Endothelial cell of umbilical vein (primary cell): ENCODE measurements around the gene CLTCL1. TPM values are rescaled to one million over a fixed set of nuclear protein-coding genes. Genes with fewer than 3 reads are reported as not detected.

Experiments
- BruUV-seq: library from RNA; stranded (reverse); fragments of 400-500 nt; replicated peaks from 2 replicates; lab custom pipeline; 2021; lab: Mats Ljungman, UMichigan
- CTCF ChIA-PET: fragments of 300-600, 350-600 bp; sonication (Branson Sonifier 250); formaldehyde crosslinking; loops from one replicate; lab custom pipeline; 2021; ENCODE audit warnings: antibody characterized with exemption, inconsistent platforms; lab: Charles Lee
- POLR2A ChIA-PET: fragments of 300-600, 350-600 bp; sonication (Branson Sonifier 250); formaldehyde crosslinking; loops from one replicate; lab custom pipeline; 2021; ENCODE audit warnings: antibody characterized with exemption, inconsistent platforms; lab: Charles Lee
- DNase-seq: peaks from one replicate; pipeline ENCODE4 v3.0.0-alpha.2; 2011; ENCODE audit warnings: low read depth, low spot score
- FAIRE-seq: peaks from 2 replicates; lab custom pipeline; 2011; peaks lifted over from hg19 to GRCh38; lab: Jason Lieb, UNC
- H2AFZ ChIP-seq: 2 replicates; pipeline ENCODE4 v1.6.0; 2012; ENCODE audit warnings: low read depth, low read length, control low read depth, inconsistent platforms
- H3K27ac ChIP-seq: 2 replicates; pipeline ENCODE4 v1.5.1; 2011; ENCODE audit warnings: low read depth, mild to moderate bottlenecking, control low read depth, low read length, moderate library complexity; ENCODE audit not compliant: insufficient read depth
- H3K27me3 ChIP-seq, 2 experiments: 2 replicates each; pipeline versions ENCODE4 v1.6.0 to v1.6.1; 2011; ENCODE audit warnings: low read length in 2 of 2, mixed read lengths in 1 of 2; ENCODE audit not compliant: control insufficient read depth in 2 of 2, insufficient read depth in 2 of 2
- H3K36me3 ChIP-seq, 2 experiments: 2 replicates in 1 of 2; 3 replicates in 1 of 2; pipeline ENCODE4 v1.5.1; 2011; ENCODE audit warnings: low read length in 2 of 2, mild to moderate bottlenecking in 1 of 2, moderate library complexity in 1 of 2; ENCODE audit not compliant: control insufficient read depth in 2 of 2, insufficient read depth in 2 of 2; ENCODE audit errors: extremely low read depth in 1 of 2
- H3K4me1 ChIP-seq: 3 replicates; pipeline ENCODE4 v1.5.1; 2011; ENCODE audit warnings: mild to moderate bottlenecking, low read length; ENCODE audit not compliant: control insufficient read depth, insufficient read depth; ENCODE audit errors: extremely low read depth
- H3K4me2 ChIP-seq: 2 replicates; pipeline ENCODE4 v1.6.1; 2011; ENCODE audit warnings: low read length, control low read depth, mixed read lengths; ENCODE audit not compliant: insufficient read depth
- H3K4me3 ChIP-seq, 3 experiments: fragments of 200-600 bp in 1 of 3; sonication (generic), shearing (Covaris generic) in 1 of 3; replicated peaks in 1 of 3; 2 replicates each; pipeline ENCODE4 v1.5.1; 2011 to 2016; ENCODE audit warnings: control low read depth in 3 of 3, low read length in 3 of 3, mild to moderate bottlenecking in 2 of 3, inconsistent platforms in 1 of 3, low read depth in 1 of 3, moderate library complexity in 1 of 3; ENCODE audit not compliant: insufficient read depth in 1 of 3
- H3K79me2 ChIP-seq: 2 replicates; pipeline ENCODE4 v1.6.0; 2012; ENCODE audit warnings: low read length, inconsistent platforms; ENCODE audit not compliant: control insufficient read depth, insufficient read depth
- H3K9ac ChIP-seq: replicated peaks from 2 replicates; pipeline ENCODE3; 2011; ENCODE audit warnings: low read length, control low read depth; ENCODE audit not compliant: insufficient read depth; ENCODE audit errors: extremely low read depth
- H3K9me1 ChIP-seq: replicated peaks from 3 replicates; pipeline ENCODE4 v1.6.0; 2011; ENCODE audit warnings: mild to moderate bottlenecking, low read length; ENCODE audit not compliant: control insufficient read depth, insufficient read depth; ENCODE audit errors: extremely low read depth
- H3K9me3 ChIP-seq: replicated peaks from 2 replicates; pipeline ENCODE4 v1.5.1; 2012; ENCODE audit warnings: low read length, inconsistent platforms; ENCODE audit not compliant: control insufficient read depth, insufficient read depth
- H4K20me1 ChIP-seq: replicated peaks from 2 replicates; pipeline ENCODE3; 2011; ENCODE audit warnings: mild to moderate bottlenecking, low read length; ENCODE audit not compliant: control insufficient read depth, insufficient read depth; ENCODE audit errors: extremely low read depth
- EZH2 ChIP-seq: IDR thresholded peaks from 2 replicates; pipeline ENCODE4 v1.6.1; 2012; ENCODE audit warnings: borderline replicate concordance, low read depth, mild to moderate bottlenecking, moderate library complexity, low read length, inconsistent platforms; ENCODE audit not compliant: severe bottlenecking
- FOS ChIP-seq: IDR thresholded peaks from 2 replicates; pipeline ENCODE4 v1.6.1; 2011; ENCODE audit warnings: mild to moderate bottlenecking, low read length, moderate library complexity, borderline replicate concordance; ENCODE audit not compliant: insufficient read depth
- GATA2 ChIP-seq: IDR thresholded peaks from 2 replicates; pipeline ENCODE4 v1.7.0; 2011; ENCODE audit warnings: low read depth, mild to moderate bottlenecking, moderate library complexity, mixed read lengths, low read length; ENCODE audit not compliant: insufficient read length, insufficient read depth
- JUN ChIP-seq: IDR thresholded peaks from 2 replicates; pipeline ENCODE4 v1.6.1; 2011; ENCODE audit warnings: borderline replicate concordance, low read depth; ENCODE audit not compliant: insufficient read length, insufficient read depth
- MYC ChIP-seq: IDR thresholded peaks from one replicate; pipeline ENCODE4 v1.6.1; 2011; ENCODE audit warnings: mild to moderate bottlenecking, low read depth, low read length
- POLR2A ChIP-seq: IDR thresholded peaks from 2 replicates; pipeline ENCODE4 v1.6.1; 2012; ENCODE audit warnings: low read depth, mild to moderate bottlenecking, control low read depth, low read length
- POLR2AphosphoS5 ChIP-seq: IDR thresholded peaks from 2 replicates; pipeline ENCODE4 v1.6.1; 2012; ENCODE audit warnings: low read depth, mild to moderate bottlenecking, control low read depth, low read length, moderate library complexity; ENCODE audit not compliant: insufficient read depth
- dilution Hi-C: fragments of 300-500 bp; cut with MboI; formaldehyde crosslinking; loops from one replicate; pipeline ENCODE4 v1.15.0; 2019; ENCODE audit warnings: low sequenced_read_pairs; ENCODE audit not compliant: extremely low pct_ligation_motif_present
- intact Hi-C: fragments of 100-400 bp; cut with micrococcal nuclease; formaldehyde crosslinking; loops from one replicate; pipeline ENCODE4 v1.10.0; 2022
- polyA plus RNA-seq, 4 experiments: library from polyadenylated mRNA; depleted of rRNA in 3 of 4; stranded (reverse) in 3 of 4; unstranded in 1 of 4; fragments of >200 nt; gene quantifications; 2 replicates each; pipeline versions ENCODE4 v1.2.1 to v1.2.3, GENCODE V29; 2011 to 2012; ENCODE audit warnings: missing spikeins in 1 of 4
- total RNA-seq: library from RNA; stranded (reverse); gene quantifications from 2 replicates; pipeline ENCODE4 v1.2.3, GENCODE V29; 2021
- TF ChIP-seq, protein P1 (sequence below): IDR thresholded peaks from 2 replicates; pipeline ENCODE4 v1.6.1; 2011; ENCODE audit not compliant: insufficient read depth, insufficient read length
- TF ChIP-seq, protein P2 (sequence below), 2 donors: IDR thresholded peaks; 1 replicate in 1 of 2; 2 replicates in 1 of 2; pipeline ENCODE4 v1.5.1; 2011; ENCODE audit warnings: low read length in 2 of 2, mild to moderate bottlenecking in 2 of 2, moderate library complexity in 2 of 2, control low read depth in 1 of 2, inconsistent platforms in 1 of 2, low read depth in 1 of 2; ENCODE audit not compliant: insufficient read depth in 1 of 2; ENCODE audit errors: extremely low read depth in 1 of 2

CLTCL1 gene
- total and polyA plus RNA-seq, 2 donors (not counting 3 experiments of a cell fraction or from before 2014, with no cell fraction given), result 5.0 to 6.2 TPM

DNA sequence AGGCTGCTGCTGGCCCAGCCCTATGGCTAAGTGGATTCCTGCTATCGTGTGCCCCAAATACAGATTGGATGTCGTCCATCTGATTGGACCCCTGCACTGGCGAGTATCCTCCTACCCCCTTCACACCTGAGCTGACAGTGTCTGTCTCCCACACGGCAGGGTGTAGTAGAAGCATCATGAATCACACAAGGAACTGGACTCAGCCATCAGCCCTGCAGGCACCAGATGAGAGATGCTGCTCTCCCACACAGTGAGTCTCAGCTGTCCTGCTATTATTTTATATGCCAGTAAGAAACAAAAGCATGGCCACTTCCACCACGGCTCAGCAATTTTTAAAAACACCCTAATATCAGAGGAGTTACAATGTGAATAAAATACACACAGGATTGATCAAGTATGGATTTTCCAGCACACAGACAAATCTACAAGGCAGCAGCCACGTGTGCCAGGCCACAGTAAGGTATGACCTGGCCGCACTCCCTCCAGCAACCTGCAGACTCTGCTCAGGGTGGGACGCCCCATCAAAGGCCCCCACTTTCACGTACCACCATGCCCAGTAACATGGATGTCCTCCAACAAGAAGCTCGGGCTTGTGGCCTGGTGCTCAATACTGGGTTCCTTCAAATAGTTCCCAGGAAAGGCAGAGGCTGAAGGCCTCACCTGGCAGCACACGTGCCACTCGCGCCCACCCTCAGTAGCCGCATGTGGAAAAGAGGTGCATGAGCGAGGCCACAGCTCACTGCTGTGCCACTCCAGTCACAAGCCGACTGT lies 96.6 kb downstream of the CLTCL1 start:
- Histone ChIP-seq H3K9me3 (no peaks in the 10 kb centered on the region), H3K36me3 (no peaks in the 10 kb centered on the region), H3K4me1 (no peaks in the 10 kb centered on the region), H3K79me2 (no peaks in the 10 kb centered on the region), H3K9me1 (no peaks in the 10 kb centered on the region), H2AFZ (no peak overlapping the region), H3K4me3 (no peak overlapping the region), H3K4me2 (no peak overlapping the region), H3K27ac (no peak overlapping the region), H3K27me3 (no peaks in the 10 kb centered on the region), H4K20me1 (no peaks in the 10 kb centered on the region), H3K9ac (no peak overlapping the region)
- dilution Hi-C loops, result no loop called here
- TF ChIP-seq GATA2 (no peak), POLR2AphosphoS5 (no peak), EZH2 (no peak), FOS (no peak), MYC (no peak), JUN (no peak), POLR2A (no peak)
- TF ChIP-seq, protein P1, sequence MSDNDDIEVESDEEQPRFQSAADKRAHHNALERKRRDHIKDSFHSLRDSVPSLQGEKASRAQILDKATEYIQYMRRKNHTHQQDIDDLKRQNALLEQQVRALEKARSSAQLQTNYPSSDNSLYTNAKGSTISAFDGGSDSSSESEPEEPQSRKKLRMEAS, result no peak
- TF ChIP-seq, protein P2, sequence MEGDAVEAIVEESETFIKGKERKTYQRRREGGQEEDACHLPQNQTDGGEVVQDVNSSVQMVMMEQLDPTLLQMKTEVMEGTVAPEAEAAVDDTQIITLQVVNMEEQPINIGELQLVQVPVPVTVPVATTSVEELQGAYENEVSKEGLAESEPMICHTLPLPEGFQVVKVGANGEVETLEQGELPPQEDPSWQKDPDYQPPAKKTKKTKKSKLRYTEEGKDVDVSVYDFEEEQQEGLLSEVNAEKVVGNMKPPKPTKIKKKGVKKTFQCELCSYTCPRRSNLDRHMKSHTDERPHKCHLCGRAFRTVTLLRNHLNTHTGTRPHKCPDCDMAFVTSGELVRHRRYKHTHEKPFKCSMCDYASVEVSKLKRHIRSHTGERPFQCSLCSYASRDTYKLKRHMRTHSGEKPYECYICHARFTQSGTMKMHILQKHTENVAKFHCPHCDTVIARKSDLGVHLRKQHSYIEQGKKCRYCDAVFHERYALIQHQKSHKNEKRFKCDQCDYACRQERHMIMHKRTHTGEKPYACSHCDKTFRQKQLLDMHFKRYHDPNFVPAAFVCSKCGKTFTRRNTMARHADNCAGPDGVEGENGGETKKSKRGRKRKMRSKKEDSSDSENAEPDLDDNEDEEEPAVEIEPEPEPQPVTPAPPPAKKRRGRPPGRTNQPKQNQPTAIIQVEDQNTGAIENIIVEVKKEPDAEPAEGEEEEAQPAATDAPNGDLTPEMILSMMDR (IDR thresholded peaks at IDR 0.05; ENCODE audit: extremely low read depth in 1 of 2, insufficient read depth in 1 of 2, low read depth in 1 of 2, low read length in 2 of 2), result no peak
- DNase-seq, result no peak
- intact Hi-C loops, result no loop called here
- no TSS peak for BruUV-seq
- no peak for FAIRE-seq
- ChIA-PET POLR2A (interaction anchor here (0.6 kb wide), 1 partner anchor 118 kb away, joined by 3 read pairs; no protein-coding TSS in a partner anchor), CTCF (interaction anchor here (0.6 kb wide), 1 partner anchor 792 kb away, joined by 3 read pairs; no protein-coding TSS in a partner anchor)
